HEK293 (cell line): ENCODE measurements around the gene ARSB.

ENCODE experiments used
- YY1 ChIP-seq: fragments of 450-650 bp; formaldehyde crosslinking; IDR thresholded peaks from 2 replicates; pipeline ENCODE4 v1.5.1; 2018; ENCODE audit warnings: missing biosample characterization, missing genetic modification characterization
- ZBTB48 ChIP-seq: fragments of 450-650 bp; formaldehyde crosslinking; IDR thresholded peaks from 2 replicates; pipeline ENCODE4 v1.5.1; 2016; ENCODE audit warnings: missing biosample characterization, missing genetic modification characterization
- ZBTB8A ChIP-seq: fragments of 450-650 bp; formaldehyde crosslinking; IDR thresholded peaks from 2 replicates; pipeline ENCODE4 v1.5.1; 2016; ENCODE audit warnings: missing biosample characterization, missing genetic modification characterization
- TF ChIP-seq, protein P1 (sequence below): fragments of 450-650 bp; formaldehyde crosslinking; IDR thresholded peaks from 2 replicates; pipeline ENCODE4 v1.5.1; 2017; ENCODE audit warnings: missing biosample characterization, missing genetic modification characterization

DNA sequence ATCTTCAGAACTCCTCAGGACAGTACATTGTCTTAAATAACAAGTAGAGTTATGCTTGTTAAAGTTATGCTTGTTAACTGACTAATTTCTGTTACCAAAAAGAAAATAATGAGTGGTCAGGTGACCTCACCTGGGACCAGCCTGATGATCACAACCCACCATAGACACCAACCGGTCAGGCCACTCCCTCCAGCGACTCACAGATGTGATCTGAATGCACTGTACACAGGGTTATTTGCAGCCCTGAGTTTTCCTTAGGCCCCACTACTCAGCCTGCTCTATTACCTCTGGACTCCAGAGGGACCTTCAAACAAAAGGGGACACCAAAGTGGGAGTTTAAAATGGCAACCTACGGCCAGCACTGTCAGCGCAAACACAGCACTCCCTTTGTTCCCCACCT lies 55.3 kb downstream of the ARSB start:
- TF ChIP-seq, protein P1, sequence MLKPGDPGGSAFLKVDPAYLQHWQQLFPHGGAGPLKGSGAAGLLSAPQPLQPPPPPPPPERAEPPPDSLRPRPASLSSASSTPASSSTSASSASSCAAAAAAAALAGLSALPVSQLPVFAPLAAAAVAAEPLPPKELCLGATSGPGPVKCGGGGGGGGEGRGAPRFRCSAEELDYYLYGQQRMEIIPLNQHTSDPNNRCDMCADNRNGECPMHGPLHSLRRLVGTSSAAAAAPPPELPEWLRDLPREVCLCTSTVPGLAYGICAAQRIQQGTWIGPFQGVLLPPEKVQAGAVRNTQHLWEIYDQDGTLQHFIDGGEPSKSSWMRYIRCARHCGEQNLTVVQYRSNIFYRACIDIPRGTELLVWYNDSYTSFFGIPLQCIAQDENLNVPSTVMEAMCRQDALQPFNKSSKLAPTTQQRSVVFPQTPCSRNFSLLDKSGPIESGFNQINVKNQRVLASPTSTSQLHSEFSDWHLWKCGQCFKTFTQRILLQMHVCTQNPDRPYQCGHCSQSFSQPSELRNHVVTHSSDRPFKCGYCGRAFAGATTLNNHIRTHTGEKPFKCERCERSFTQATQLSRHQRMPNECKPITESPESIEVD (tag by site-specific recombination) = no peak
- no peak for TF ChIP-seq ZBTB8A
- TF ChIP-seq YY1 (tag by site-specific recombination) = no peak
- TF ChIP-seq ZBTB48 (tag by site-specific recombination) = no peak
